ENCODE results near the gene TRIM17.

GRCh38 chr1:228364706-228365213, 51.9 kb downstream of the TRIM17 start:
- TF ChIP-seq, protein P1, sequence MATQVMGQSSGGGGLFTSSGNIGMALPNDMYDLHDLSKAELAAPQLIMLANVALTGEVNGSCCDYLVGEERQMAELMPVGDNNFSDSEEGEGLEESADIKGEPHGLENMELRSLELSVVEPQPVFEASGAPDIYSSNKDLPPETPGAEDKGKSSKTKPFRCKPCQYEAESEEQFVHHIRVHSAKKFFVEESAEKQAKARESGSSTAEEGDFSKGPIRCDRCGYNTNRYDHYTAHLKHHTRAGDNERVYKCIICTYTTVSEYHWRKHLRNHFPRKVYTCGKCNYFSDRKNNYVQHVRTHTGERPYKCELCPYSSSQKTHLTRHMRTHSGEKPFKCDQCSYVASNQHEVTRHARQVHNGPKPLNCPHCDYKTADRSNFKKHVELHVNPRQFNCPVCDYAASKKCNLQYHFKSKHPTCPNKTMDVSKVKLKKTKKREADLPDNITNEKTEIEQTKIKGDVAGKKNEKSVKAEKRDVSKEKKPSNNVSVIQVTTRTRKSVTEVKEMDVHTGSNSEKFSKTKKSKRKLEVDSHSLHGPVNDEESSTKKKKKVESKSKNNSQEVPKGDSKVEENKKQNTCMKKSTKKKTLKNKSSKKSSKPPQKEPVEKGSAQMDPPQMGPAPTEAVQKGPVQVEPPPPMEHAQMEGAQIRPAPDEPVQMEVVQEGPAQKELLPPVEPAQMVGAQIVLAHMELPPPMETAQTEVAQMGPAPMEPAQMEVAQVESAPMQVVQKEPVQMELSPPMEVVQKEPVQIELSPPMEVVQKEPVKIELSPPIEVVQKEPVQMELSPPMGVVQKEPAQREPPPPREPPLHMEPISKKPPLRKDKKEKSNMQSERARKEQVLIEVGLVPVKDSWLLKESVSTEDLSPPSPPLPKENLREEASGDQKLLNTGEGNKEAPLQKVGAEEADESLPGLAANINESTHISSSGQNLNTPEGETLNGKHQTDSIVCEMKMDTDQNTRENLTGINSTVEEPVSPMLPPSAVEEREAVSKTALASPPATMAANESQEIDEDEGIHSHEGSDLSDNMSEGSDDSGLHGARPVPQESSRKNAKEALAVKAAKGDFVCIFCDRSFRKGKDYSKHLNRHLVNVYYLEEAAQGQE (IDR thresholded peaks at IDR 0.05; ENCODE audit: unreplicated experiment) = no peak
- TF ChIP-seq, protein P2, sequence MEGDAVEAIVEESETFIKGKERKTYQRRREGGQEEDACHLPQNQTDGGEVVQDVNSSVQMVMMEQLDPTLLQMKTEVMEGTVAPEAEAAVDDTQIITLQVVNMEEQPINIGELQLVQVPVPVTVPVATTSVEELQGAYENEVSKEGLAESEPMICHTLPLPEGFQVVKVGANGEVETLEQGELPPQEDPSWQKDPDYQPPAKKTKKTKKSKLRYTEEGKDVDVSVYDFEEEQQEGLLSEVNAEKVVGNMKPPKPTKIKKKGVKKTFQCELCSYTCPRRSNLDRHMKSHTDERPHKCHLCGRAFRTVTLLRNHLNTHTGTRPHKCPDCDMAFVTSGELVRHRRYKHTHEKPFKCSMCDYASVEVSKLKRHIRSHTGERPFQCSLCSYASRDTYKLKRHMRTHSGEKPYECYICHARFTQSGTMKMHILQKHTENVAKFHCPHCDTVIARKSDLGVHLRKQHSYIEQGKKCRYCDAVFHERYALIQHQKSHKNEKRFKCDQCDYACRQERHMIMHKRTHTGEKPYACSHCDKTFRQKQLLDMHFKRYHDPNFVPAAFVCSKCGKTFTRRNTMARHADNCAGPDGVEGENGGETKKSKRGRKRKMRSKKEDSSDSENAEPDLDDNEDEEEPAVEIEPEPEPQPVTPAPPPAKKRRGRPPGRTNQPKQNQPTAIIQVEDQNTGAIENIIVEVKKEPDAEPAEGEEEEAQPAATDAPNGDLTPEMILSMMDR (conservative IDR thresholded peaks at IDR 0.05; ENCODE audit: low read depth in 2 of 2) = no peak
- no peak for TF ChIP-seq EZH2 (IDR thresholded peaks at IDR 0.05; ENCODE audit: low read depth, unreplicated experiment)
- no peak for TF ChIP-seq CREB1 (CRISPR knock-in tag; IDR thresholded peaks at IDR 0.05; ENCODE audit: low read depth)
- no peak for TF ChIP-seq POLR2AphosphoS5 (IDR thresholded peaks at IDR 0.05; ENCODE audit: low read depth)
